ENCODE measurements around the gene HAUS8.
"Not testable (repeated sequence)": the region's sequence is repeated elsewhere in the genome, so short reads cannot be mapped to it uniquely, and the experiment has no call there.

Gene HAUS8, protein sequence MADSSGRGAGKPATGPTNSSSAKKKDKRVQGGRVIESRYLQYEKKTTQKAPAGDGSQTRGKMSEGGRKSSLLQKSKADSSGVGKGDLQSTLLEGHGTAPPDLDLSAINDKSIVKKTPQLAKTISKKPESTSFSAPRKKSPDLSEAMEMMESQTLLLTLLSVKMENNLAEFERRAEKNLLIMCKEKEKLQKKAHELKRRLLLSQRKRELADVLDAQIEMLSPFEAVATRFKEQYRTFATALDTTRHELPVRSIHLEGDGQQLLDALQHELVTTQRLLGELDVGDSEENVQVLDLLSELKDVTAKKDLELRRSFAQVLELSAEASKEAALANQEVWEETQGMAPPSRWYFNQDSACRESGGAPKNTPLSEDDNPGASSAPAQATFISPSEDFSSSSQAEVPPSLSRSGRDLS

GRCh38 chr19:17075035-17075863 lies at the start of gene HAUS8, which contains the start of gene MYO9B:
Gene HAUS8 (minus strand): TSS chr19:17075452. CDS start chr19:17075422, 30 bp downstream.
Gene MYO9B (plus strand): TSS chr19:17075777. CDS start chr19:17101718, 25,941 bp downstream.
- DNase-seq: peak; percentile 100

DNA sequence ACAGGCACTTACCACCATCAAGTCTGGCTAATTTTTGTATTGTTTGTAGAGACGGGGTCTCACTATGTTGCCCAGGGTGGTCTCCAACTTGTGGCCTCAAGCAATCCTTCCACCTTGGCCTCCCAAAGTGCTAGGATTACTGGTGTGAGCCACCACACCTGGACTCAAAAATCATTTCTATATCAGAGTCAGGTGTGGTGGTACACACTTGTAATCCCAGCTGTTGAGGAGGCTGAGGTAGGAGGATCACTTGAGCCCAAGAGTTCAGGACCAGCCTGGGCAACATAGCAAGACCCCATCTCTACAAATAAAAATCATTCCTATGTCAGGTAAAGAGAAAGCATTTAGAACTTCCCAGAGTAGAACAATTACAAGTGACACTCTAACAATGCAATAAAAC lies 48.8 kb upstream of the HAUS8 start:
- DNase-seq: no peak

GRCh38 chr19:17123041-17123440 lies 47.8 kb upstream of the HAUS8 start:
- no peak for DNase-seq

DNA sequence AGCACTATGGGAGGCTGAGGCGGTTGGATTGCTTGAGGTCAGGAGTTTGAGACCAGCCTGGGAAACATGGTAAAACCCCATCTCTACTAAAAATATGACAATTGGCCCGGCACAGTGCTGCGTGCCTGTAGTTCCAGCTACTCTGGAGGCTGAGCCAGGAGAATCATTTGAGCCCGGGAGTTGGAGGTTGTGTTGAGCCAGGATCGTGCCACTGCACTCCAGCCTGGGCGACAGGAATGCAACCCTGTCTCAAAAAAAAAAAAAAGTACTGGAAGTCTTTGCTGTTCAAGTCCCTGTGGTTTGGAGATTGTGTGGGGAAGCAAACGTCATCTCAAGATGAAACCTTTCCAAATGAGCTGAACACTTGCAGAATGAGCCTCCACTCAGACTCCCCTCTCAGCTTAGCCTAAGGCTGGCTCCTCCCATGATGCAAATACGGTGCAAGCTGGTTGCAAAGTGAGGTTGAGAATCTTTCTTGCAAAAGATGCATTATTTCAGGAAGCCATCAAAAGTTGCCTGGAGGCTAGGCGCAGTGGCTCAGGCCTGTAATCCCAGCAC lies 46.6 kb upstream of the HAUS8 start:
- DNase-seq: peak; percentile 34

DNA sequence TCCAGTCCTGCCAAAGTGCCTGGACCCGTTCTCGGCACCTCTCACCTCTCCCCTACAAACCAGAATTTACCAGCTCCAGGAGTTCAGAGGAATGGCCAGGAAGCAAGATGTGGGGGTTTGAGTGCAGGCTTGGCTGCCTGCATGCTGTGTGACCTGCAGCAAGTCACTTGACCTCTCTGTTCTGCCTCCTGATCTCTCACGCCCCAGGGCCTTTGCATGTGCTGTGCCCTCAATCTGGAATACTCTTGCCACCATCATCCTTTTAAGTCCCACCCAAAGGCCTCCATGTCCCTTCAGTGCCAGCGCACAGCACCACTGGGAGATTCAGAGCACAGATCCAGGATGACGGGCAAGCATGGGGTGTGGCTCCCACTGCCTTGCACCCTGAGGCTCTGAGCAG lies 43.7 kb upstream of the HAUS8 start:
- no peak for DNase-seq

- DNase-seq: no peak
Observed at GRCh38 chr19:17116996-17117702, 41.9 kb upstream of the HAUS8 start.

- no peak for DNase-seq
Observed at GRCh38 chr19:17114414-17114831, 39.2 kb upstream of the HAUS8 start.

GRCh38 chr19:17113127-17113785 lies 38.0 kb upstream of the HAUS8 start:
- DNase-seq: no peak

DNA sequence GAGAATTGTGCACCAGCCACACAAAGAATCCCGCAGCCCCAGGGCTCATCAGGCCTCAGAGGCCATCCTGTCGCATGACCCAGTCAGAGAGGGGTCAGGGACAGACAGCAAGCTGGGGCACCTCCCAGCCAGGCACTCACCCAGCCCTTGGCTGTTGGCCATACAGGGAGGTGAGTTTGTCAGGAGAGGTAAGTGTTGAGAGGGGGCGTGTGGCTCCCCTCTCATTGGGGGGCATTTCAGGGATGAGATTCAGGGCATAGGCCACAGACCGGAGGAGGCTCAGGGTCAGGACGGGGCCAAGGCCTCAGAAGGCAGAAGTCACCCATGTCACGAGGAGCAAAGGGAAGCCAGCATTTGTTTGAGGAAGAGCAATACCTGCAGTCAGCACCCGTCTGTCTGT lies 37.4 kb upstream of the HAUS8 start:
- DNase-seq: no peak

- no peak for DNase-seq
Observed at GRCh38 chr19:17112271-17112670, 37.0 kb upstream of the HAUS8 start.

DNA sequence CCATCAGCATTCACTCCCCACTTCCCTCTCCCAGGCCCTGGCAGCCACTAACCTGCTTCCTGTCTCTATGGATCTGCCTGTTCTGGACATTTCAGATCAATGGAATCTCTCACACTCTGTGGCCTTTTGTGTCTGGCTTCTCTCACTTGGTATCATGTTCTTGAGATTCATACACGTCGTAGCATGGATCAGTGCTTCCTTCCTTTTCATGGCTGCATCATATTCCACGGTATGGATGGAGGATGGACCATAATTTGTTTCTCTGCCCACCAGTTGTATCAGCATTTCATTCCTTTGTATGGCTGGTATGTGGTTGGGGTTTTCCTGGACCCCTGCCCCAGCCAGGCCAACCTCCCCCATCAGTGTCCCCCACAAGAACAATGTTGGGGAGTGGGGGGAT lies 36.5 kb upstream of the HAUS8 start:
- DNase-seq: no peak

- no peak for DNase-seq
Observed at GRCh38 chr19:17110599-17110966, 35.3 kb upstream of the HAUS8 start.

- no peak for DNase-seq
Observed at GRCh38 chr19:17109962-17110598, 34.8 kb upstream of the HAUS8 start.

GRCh38 chr19:17109300-17109699 lies 34.0 kb upstream of the HAUS8 start:
- DNase-seq: no peak

DNA sequence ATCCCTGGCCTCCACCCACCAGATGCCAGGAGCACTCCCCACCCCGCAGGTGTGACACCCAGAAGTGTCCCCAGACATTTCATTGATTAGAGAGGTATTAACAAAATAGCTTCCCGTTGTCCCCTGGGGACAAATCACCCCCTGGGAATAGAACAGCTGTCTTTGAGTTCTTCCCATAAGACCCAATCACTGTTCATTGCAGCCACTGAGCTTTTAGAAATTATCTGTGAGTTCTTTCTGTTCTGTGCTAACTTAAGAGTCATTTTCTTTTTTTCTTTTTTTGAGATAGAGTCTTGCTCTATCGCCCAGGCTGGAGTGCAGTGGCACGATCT lies 33.2 kb upstream of the HAUS8 start:
- DNase-seq: no peak

- DNase-seq: no peak
Observed at GRCh38 chr19:17107546-17108452, 32.5 kb upstream of the HAUS8 start.

- DNase-seq: not testable (repeated sequence)
Observed at GRCh38 chr19:17106964-17107363, 31.7 kb upstream of the HAUS8 start.

GRCh38 chr19:17105556-17105955 lies 30.3 kb upstream of the HAUS8 start:
- DNase-seq: no peak

DNA sequence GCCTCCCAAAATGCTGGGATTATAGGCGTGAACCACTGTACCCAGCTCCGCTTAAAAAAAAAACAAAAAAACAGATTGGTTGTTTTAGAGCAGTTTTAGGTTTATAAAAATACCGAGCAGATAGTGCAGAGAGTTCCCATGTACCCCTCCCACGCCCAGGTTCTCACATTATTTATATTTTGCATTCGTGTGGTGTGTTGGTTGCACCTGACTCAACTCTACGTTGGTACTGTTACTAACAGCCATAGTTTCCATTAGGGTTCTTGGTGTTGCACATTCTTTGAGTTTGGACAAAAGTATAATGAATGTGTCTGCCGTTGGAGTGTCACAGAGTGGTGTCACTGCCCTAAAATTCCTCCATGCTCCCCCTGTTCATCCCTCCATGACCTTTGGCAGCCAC lies 29.4 kb upstream of the HAUS8 start:
- no peak for DNase-seq

- DNase-seq: peak; percentile 23
Observed at GRCh38 chr19:17103177-17103576, 27.9 kb upstream of the HAUS8 start.

Data from activated CD4-positive, alpha-beta T cell treated with anti-CD3 and anti-CD28 coated beads, Interleukin-2, amount 50 U/mL, for 16 hours (primary cell).